HG02852 (cell line): ENCODE measurements around the gene PLCG2.
A peak's percentile ranks its signal among the peaks of the same experiment; 100 is the strongest.
"Not testable (repeated sequence)": the region's sequence is repeated elsewhere in the genome, so short reads cannot be mapped to it uniquely, and the experiment has no call there.

ENCODE experiments used
- ATAC-seq: cut with Tn5 transposase; IDR thresholded peaks from one replicate; pipeline ENCODE4 v1.9.1; 2021; ENCODE audit warnings: mild to moderate bottlenecking, moderate library complexity; ENCODE audit not compliant: unreplicated experiment

Gene PLCG2

GRCh38 chr16:81786868-81787267, 7.8 kb downstream of the PLCG2 start:
- no peak for ATAC-seq

GRCh38 chr16:81787659-81788058, 8.6 kb downstream of the PLCG2 start:
- no peak for ATAC-seq

GRCh38 chr16:81790277-81790676, 11.2 kb downstream of the PLCG2 start:
- no peak for ATAC-seq

- ATAC-seq, result no peak
Observed at GRCh38 chr16:81790830-81791435, 11.8 kb downstream of the PLCG2 start.

GRCh38 chr16:81792828-81793227, 13.7 kb downstream of the PLCG2 start:
- no peak for ATAC-seq

GRCh38 chr16:81795193-81795592, 16.1 kb downstream of the PLCG2 start:
- no peak for ATAC-seq

GRCh38 chr16:81796035-81796434, 16.9 kb downstream of the PLCG2 start:
- no peak for ATAC-seq

- no peak for ATAC-seq
Observed at GRCh38 chr16:81796583-81797346, 17.7 kb downstream of the PLCG2 start.

- ATAC-seq, result peak; percentile 40
Observed at GRCh38 chr16:81797443-81797842, 18.4 kb downstream of the PLCG2 start.

- peak; percentile 57 for ATAC-seq
Observed at GRCh38 chr16:81798311-81799137, 19.4 kb downstream of the PLCG2 start.

- ATAC-seq, result no peak
Observed at GRCh38 chr16:81799138-81799504, 20.0 kb downstream of the PLCG2 start.

GRCh38 chr16:81801724-81802123, 22.6 kb downstream of the PLCG2 start:
- ATAC-seq, result not testable (repeated sequence)

- ATAC-seq, result no peak
Observed at GRCh38 chr16:81803332-81803731, 24.2 kb downstream of the PLCG2 start.

GRCh38 chr16:81804134-81804610, 25.1 kb downstream of the PLCG2 start:
- ATAC-seq, result no peak

- ATAC-seq, result no peak
Observed at GRCh38 chr16:81806696-81807095, 27.6 kb downstream of the PLCG2 start.

GRCh38 chr16:81807767-81808358, 28.8 kb downstream of the PLCG2 start:
- ATAC-seq, result no peak

- ATAC-seq, result peak; percentile 78
Observed at GRCh38 chr16:81808933-81809480, 29.9 kb downstream of the PLCG2 start.

GRCh38 chr16:81809567-81809966, 30.5 kb downstream of the PLCG2 start:
- no peak for ATAC-seq

GRCh38 chr16:81810361-81810760, 31.3 kb downstream of the PLCG2 start:
- no peak for ATAC-seq

- ATAC-seq, result peak; percentile 27
Observed at GRCh38 chr16:81810894-81811538, 31.9 kb downstream of the PLCG2 start.
